Kidney epithelial cell (primary cell): Measurements from ENCODE around the gene LTA. TPM values are rescaled to one million over a fixed set of nuclear protein-coding genes. Genes with fewer than 3 reads are reported as not detected.
A peak's percentile ranks its signal among the peaks of the same experiment; 100 is the strongest.

Experiments used
- DNase-seq: peaks from one replicate; pipeline ENCODE4 v3.0.0-alpha.2; 2010; ENCODE audit warnings: low read depth
- H3K27me3 ChIP-seq: 2 replicates; pipeline ENCODE4 v1.6.0; 2011; ENCODE audit warnings: low read length; ENCODE audit not compliant: control insufficient read depth, insufficient read depth
- H3K36me3 ChIP-seq: 2 replicates; pipeline ENCODE4 v1.5.1; 2011; ENCODE audit warnings: low read length; ENCODE audit not compliant: control insufficient read depth, insufficient read depth
- H3K4me3 ChIP-seq: 2 replicates; pipeline ENCODE4 v1.5.1; 2011; ENCODE audit warnings: low read depth, mild to moderate bottlenecking, control low read depth, low read length
- CTCF ChIP-seq: IDR thresholded peaks from 2 replicates; pipeline ENCODE4 v1.5.1; 2011; ENCODE audit warnings: mild to moderate bottlenecking, moderate library complexity, low read length, control low read depth, inconsistent platforms; ENCODE audit not compliant: insufficient read depth, poor library complexity, severe bottlenecking
- total RNA-seq: library from RNA; depleted of rRNA; stranded (reverse); fragments of >200 nt; gene quantifications from 2 replicates; pipeline ENCODE4 v1.2.3, GENCODE V29; 2015

The LTA gene
- total RNA-seq, 1 donor from 2014 or later = 0.92 TPM

GRCh38 chr6:31621991-31622390, 49.9 kb downstream of the LTA start:
- H3K36me3 ChIP-seq = peaks cover 7% of the 10 kb centered on the region
- no peak for TF ChIP-seq CTCF
- peak overlapping the region; percentile 100 for H3K4me3 ChIP-seq
- no peak for DNase-seq
- H3K27me3 ChIP-seq = no peaks in the 10 kb centered on the region

- no peak for TF ChIP-seq CTCF
- DNase-seq = no peak
- peaks cover 7% of the 10 kb centered on the region for H3K36me3 ChIP-seq
- peak overlapping the region; percentile 100 for H3K4me3 ChIP-seq
- no peaks in the 10 kb centered on the region for H3K27me3 ChIP-seq
These were observed 50.6 kb downstream of the LTA start for GRCh38 chr6:31622684-31623091.

Other genes with a start within 250 kb of the LTA start
- 484 and 545 TPM in 2 replicates for gene HLA-B, start 215.1 kb upstream of the LTA start, total RNA-seq
- 33.2 and 48.8 TPM in 2 replicates for gene MICA, start 168.7 kb upstream of the LTA start, total RNA-seq
- 6.9 and 8.1 TPM in 2 replicates for gene MICB, start 74.1 kb upstream of the LTA start, total RNA-seq
- gene MCCD1, start 43.3 kb upstream of the LTA start, total RNA-seq = not detected in 2 replicates
- 290 and 412 TPM in 2 replicates for gene DDX39B, start 30.3 kb upstream of the LTA start, total RNA-seq
- gene ATP6V1G2, start 25.7 kb upstream of the LTA start, total RNA-seq = 0.67 and 2.7 TPM in 2 replicates
- 41.9 and 44.0 TPM in 2 replicates for gene NFKBIL1, start 24.7 kb upstream of the LTA start, total RNA-seq
- gene TNF, start 3.3 kb downstream of the LTA start, total RNA-seq = 16.7 and 18.6 TPM in 2 replicates
- gene LTB, start 10.1 kb downstream of the LTA start, total RNA-seq = 19.3 and 21.4 TPM in 2 replicates
- 0.42 TPM in 1 of 2 replicates, not detected in the other for gene LST1, start 14.0 kb downstream of the LTA start, total RNA-seq
- gene NCR3, start 20.7 kb downstream of the LTA start, total RNA-seq = not detected in 2 replicates
- 0.33 TPM in 1 of 2 replicates, not detected in the other for gene AIF1, start 42.9 kb downstream of the LTA start, total RNA-seq
- 117 and 143 TPM in 2 replicates for gene PRRC2A, start 48.4 kb downstream of the LTA start, total RNA-seq
- 468 and 473 TPM in 2 replicates for gene BAG6, start 80.4 kb downstream of the LTA start, total RNA-seq
- 1.3 and 1.8 TPM in 2 replicates for gene APOM, start 83.6 kb downstream of the LTA start, total RNA-seq
- 19.0 and 24.9 TPM in 2 replicates for gene C6orf47, start 88.5 kb downstream of the LTA start, total RNA-seq
- gene GPANK1, start 92.7 kb downstream of the LTA start, total RNA-seq = 17.7 and 22.0 TPM in 2 replicates
- 366 and 405 TPM in 2 replicates for gene CSNK2B, start 93.8 kb downstream of the LTA start, total RNA-seq
- gene LY6G5B, start 97.7 kb downstream of the LTA start, total RNA-seq = 2.8 and 6.0 TPM in 2 replicates
- gene LY6G5C, start 108.8 kb downstream of the LTA start, total RNA-seq = not detected in 2 replicates
- gene ABHD16A, start 131.0 kb downstream of the LTA start, total RNA-seq = 43.8 and 45.5 TPM in 2 replicates
- gene LY6G6F, start 134.6 kb downstream of the LTA start, total RNA-seq = not detected in 2 replicates
- not detected in 2 replicates for gene LY6G6D, start 143.1 kb downstream of the LTA start, total RNA-seq
- gene LY6G6C, start 149.5 kb downstream of the LTA start, total RNA-seq = not detected in 2 replicates
- gene MPIG6B, start 151.1 kb downstream of the LTA start, total RNA-seq = 0.29 TPM in 1 of 2 replicates, not detected in the other
- gene DDAH2, start 157.0 kb downstream of the LTA start, total RNA-seq = 91.5 and 106 TPM in 2 replicates
- gene CLIC1, start 164.2 kb downstream of the LTA start, total RNA-seq = 494 and 498 TPM in 2 replicates
- 8.9 and 13.1 TPM in 2 replicates for gene MSH5, start 167.7 kb downstream of the LTA start, total RNA-seq
- 1.1 and 2.2 TPM in 2 replicates for gene SAPCD1, start 190.4 kb downstream of the LTA start, total RNA-seq
- gene VWA7, start 205.0 kb downstream of the LTA start, total RNA-seq = 1.5 and 3.1 TPM in 2 replicates
- gene VARS1, start 223.5 kb downstream of the LTA start, total RNA-seq = 165 and 181 TPM in 2 replicates
- gene LSM2, start 234.7 kb downstream of the LTA start, total RNA-seq = 78.6 and 89.0 TPM in 2 replicates
- 0.46 and 1.1 TPM in 2 replicates for gene HSPA1L, start 243.0 kb downstream of the LTA start, total RNA-seq
- 54.6 and 67.0 TPM in 2 replicates for gene HSPA1A, start 243.3 kb downstream of the LTA start, total RNA-seq